ENCODE results near the gene RASSF9.

- TF ChIP-seq POLR2A (IDR thresholded peaks at IDR 0.05) (no peak), CTCF (IDR thresholded peaks at IDR 0.05) (no peak)
Measured at GRCh38 chr12:85804663-85805062, 31.5 kb downstream of the RASSF9 start.

Measured in uterus (tissue), 2 donors.